ENCODE measurements around the gene PALS2.

The PALS2 gene

DNA sequence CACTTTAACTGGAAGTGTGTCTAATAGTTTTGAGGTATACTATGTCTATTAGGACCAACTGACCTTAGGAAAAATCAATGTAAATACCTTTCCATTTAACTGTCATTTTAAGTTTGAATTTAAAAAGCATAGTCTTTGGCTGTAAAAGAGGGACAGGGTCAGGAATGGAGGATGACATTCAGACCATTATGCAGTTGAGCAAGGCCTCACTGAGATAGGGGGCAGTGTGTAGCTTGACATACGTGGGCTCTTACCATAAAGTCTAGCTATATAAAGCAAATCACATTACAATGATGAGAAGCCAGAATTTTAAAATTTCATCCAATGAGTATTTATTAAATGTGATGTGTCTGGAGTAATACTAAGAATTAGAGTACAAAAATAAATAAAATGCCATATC is 17.9 kb downstream of the PALS2 start:
- FAIRE-seq = no peak

DNA sequence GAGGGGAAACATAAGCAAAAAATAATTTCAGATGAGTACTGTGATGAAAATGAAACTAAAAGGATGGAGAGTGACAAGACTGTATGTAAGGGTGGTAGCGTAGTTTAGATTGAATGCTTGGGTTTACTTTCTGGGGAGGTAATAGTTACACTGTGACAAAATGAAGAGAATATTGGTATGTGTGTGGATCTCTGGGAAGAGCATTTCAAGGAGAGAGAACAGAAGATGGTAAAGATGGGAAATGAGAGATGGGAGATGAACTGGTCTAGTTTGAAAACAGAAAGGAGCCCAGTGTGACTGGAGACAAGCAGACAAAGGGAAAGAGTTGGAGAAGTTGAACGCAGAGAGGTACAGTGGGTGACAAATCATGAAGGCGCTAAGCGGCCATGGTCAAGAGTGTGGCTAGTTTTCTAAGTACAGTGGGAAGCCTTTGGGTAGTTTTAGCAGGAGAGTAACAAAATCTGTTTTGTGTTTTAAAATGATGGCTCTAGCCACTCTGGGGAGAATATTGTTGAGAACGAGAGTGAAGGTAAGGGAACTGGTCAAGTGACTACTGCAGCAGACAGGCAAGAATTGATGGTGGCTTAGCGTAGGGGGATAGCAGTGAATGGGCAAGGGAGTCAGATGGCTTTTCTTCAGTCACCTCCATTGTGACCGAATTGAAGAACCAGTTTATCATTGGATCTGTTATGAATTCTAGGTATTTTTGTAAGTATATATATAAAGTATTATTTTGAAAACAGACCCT is 22.6 kb downstream of the PALS2 start:
- FAIRE-seq = no peak

DNA sequence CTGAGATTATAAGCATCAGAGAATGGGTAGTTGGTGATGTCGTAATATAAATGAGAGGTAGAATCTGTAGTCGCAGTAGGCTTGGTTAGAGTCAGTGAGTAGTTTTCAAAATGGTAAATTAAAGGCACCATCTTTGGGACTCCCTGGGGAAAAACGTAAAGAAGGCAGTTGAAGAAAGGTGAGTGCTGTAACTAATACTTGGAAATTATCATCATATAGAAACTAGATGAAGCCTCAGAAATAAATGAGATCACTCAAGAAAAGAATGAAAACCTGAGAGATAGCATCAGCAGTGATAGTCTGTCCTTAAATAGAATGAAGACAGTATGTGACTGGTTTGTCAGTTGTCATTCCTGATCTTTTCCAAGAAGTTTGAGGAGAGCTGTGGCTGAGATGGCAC is 23.8 kb downstream of the PALS2 start:
- no peak for FAIRE-seq

DNA sequence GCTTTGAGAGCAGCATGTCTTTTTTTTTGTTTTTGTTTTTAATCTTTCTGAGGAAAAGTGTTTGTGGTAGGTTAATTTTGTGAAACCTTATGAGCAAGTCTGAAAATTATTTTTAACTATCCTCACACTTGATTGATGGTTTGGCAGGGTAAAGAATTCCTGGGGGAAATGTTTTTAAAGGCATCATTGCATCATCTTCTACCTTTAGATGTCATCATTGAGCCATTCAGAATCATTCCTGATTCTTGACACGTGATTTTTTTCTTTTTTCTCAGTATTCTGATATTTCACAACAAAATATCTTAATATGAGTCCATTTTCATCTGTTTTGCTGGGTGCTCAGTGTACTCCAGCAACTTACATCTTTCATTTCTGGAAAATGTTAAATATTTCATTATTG is 28.3 kb downstream of the PALS2 start:
- FAIRE-seq = no peak

DNA sequence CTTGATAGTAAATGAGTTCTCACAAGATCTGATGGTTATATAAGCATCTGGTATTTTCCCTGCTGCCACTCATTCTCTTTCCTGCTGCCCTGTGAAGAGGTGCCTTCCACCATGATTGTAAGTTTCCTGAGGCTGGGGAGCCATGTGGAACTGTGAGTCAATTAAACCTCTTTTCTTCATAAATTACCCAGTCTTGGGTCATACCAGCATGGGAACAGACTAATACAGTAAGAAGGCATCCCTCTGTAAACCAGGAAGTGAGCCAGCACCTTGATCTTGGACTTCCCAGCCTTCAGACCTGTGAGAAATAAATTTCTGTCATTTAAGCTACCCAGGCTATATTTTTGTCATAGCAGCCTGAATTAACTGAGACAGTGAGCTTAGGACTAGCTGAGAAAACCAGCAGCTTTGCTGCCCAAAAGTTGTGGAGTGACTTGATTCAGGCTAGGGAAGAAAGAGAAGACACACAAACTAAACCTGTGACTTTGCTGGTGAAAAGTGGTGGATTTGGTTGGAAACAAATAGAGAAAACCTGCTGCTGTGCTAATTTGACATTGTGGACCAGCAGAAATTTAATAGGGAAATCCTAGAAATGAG is 29.7 kb downstream of the PALS2 start:
- no peak for FAIRE-seq

DNA sequence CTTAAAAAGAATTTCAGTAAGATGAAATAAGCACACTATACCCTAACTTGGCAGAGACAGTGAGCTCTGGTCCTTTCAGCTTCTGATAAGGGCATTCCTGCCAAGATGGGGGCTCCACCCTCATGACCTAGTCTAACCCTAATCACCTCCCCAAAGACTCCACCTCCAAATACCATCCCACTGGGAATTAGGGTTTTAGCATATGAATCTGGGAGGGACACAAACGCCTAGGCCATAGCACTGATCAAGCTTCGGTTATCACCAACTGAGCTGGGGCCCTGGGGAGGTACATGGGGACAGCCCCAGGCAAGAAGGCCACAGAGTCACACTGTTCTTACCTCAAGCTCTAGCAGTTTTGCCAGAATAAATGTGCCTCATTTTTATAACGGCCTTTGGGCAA is 31.4 kb downstream of the PALS2 start:
- no peak for FAIRE-seq

DNA sequence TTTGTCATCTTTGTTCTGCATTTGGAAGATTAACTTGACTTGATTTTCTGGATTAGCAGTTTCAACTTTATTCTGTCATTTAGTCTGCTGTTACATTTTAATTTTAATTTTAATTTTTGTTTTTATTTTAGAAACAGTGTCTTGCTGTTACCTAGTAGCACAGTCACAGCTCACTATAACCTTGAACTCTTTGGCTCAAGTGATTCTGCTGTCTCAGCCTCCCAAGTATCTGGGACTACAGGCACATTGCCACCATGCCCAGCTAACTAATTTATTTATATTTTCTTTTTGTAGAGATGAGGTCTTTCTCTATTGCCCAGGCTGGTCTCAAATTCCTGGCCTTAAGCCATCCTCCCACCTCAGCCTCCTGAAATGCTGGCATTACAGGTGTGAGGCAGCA is 35.3 kb downstream of the PALS2 start:
- FAIRE-seq = no peak

DNA sequence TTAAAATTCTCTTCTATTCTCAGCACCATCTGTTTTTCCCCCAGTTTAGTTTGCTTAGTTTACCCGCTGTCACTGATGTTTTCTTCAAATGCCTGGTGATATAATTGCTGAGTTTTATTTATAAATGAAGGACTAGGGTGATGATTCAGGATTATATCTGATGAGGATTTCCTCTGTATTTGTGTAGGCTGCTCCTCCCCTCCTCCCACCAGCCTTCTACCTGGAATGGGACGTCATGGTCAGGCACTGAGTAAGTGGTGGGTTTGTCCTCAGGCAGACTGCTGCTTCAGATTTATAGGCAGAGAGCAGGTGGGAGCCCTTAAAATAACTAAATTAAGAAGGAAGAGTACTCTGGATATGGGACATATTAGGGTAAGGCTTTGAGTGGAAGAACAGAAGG is 35.8 kb downstream of the PALS2 start:
- FAIRE-seq = no peak

DNA sequence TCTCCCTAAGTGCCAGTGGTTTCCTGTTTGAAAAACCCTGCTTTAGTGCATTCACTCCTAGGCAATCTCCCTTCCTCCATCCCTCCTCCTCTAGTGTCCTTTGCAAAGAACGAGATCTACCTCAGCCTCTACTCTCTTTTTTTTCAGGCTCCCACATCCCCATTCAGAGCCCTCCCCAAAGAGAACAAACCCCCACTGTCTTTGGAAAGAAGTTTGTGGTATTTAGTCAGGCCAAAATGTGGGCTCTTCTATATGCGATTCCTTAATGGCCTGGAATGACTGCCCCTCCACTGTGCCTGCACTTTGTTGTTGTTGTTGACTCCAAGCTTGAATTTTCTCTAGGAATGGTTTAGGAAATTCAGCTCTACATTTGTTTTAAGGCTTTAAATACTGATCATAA is 36.3 kb downstream of the PALS2 start:
- FAIRE-seq = no peak

DNA sequence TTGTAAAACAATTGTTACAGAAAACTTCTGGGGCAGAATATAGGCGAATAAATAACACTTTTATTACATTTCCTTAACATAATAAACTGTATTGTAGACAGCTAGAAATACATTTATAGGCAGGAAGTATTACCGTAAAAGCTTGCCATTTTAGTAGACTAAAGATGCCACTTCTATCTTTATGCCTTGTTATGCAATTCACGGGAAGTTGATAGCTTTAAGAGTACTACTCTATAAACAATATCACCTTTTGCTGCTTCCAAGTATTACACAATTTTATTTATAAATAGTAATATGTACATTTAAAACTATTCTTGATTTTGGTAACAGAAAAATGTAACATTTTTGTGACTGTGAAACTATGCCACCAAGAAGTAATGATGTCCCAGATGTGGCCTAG is 37.9 kb downstream of the PALS2 start:
- FAIRE-seq = no peak

DNA sequence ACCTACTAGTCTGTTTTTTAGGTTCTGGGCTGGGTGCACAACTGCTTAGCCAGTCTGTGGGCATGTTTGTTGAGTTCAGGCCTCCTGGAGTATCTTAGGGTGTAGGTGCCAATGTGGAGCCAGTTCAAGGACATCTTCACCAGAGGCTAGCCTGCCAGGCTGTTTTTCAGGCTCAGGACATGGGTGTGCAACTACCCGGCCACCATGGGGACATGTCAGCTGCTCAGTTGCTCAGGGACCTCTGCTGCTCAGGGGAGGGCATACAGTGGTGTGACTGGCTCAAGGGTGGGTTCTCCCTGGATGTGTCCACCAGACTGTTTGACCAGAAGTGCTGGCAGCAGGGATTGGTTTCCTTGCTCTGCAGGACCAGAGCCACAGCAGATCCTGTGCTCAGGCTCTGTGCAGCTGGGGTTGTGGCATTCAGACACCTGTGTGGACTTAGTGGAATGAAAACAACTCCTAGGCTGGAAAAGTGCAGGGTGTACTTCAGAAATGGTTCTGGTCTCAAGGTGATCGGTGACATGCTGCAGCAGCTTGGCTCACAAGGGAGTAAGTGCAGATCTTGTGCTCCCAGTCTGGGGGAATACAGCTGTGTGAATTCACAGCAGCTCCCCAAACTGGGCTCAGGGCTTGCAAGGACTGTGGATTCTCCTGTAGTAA is 44.8 kb downstream of the PALS2 start:
- no peak for FAIRE-seq

DNA sequence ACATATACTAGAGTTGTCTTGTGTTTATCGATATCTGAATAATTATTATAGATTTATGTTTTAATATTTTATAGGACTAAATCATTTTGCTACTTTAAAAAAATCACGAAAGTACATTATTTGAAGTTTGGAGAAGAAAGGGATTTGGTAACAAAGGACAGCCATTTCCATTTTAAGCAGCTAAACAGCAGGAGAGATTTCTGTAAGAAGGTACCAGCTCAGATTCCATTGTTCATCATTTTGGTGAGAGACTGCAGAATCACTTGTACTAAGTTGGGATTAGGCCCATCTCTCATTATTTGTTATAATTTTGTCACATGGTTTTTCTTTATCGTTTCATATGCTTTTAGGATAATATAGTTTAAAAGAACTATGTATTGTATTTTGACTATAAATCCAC is 46.7 kb downstream of the PALS2 start:
- no peak for FAIRE-seq

DNA sequence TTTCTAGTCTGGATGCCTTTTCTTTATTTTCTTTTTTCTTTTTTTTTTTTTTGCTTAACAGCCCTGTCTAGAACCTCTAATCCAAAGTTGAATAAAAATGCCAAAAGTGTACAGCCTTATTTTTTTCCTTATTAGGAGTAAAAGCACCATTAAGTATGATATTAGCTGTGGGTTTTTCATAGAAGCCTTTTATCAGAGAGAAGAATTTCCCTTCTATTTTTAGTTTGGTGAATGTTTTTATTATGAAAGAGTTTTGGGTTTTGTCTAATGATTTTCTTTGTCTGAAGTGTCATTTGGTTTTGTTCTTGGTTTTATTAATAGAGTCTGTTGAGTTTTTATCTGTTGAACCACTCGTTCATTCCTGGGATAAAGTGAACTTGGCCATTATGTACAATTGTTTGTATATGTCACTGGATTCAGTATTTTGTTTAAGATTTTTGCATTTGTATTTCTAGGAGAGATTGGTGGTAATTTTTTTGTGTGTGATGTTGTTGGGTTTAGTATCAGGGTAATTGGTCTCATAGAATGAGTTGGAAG is 49.5 kb downstream of the PALS2 start:
- FAIRE-seq = no peak

Measured in TTC549 (cell line).